HG03457 (cell line): ENCODE results near the gene NDOR1.

ENCODE experiments used
- ATAC-seq: cut with Tn5 transposase; IDR thresholded peaks from one replicate; pipeline ENCODE4 v1.9.1; 2021; ENCODE audit warnings: moderate number of reproducible peaks; ENCODE audit not compliant: unreplicated experiment

The NDOR1 gene

GRCh38 chr9:137205126-137206069 is at the start of gene NDOR1, which contains the start of gene TMEM203:
NDOR1 (plus strand) TSS chr9:137205700; CDS start chr9:137205778, 78 bp downstream.
TMEM203 (minus strand) TSS chr9:137205648; CDS start chr9:137205414, 234 bp downstream.
- no peak for ATAC-seq

- no peak for ATAC-seq
These were observed 48.7 kb upstream of the NDOR1 start for GRCh38 chr9:137156567-137157375.

GRCh38 chr9:137157618-137158415 is 47.7 kb upstream of the NDOR1 start:
- no peak for ATAC-seq

- ATAC-seq = no peak
These were observed 46.9 kb upstream of the NDOR1 start for GRCh38 chr9:137158625-137159024.

GRCh38 chr9:137159105-137160053 is 46.1 kb upstream of the NDOR1 start:
- no peak for ATAC-seq

- no peak for ATAC-seq
These were observed 45.5 kb upstream of the NDOR1 start for GRCh38 chr9:137160054-137160425.

GRCh38 chr9:137160716-137161557 is 44.6 kb upstream of the NDOR1 start:
- no peak for ATAC-seq

GRCh38 chr9:137161558-137162486 is 43.7 kb upstream of the NDOR1 start:
- no peak for ATAC-seq

GRCh38 chr9:137162505-137163364 is 42.8 kb upstream of the NDOR1 start:
- no peak for ATAC-seq

- no peak for ATAC-seq
These were observed 42.2 kb upstream of the NDOR1 start for GRCh38 chr9:137163365-137163715.

GRCh38 chr9:137163805-137164204 is 41.7 kb upstream of the NDOR1 start:
- ATAC-seq = no peak

GRCh38 chr9:137164370-137165249 is 40.9 kb upstream of the NDOR1 start:
- no peak for ATAC-seq

GRCh38 chr9:137165250-137165836 is 40.2 kb upstream of the NDOR1 start:
- no peak for ATAC-seq

GRCh38 chr9:137166380-137167229 is 38.9 kb upstream of the NDOR1 start:
- no peak for ATAC-seq

- no peak for ATAC-seq
These were observed 38.2 kb upstream of the NDOR1 start for GRCh38 chr9:137167277-137167746.
